Measurements from ENCODE around the gene ZGPAT. TPM values are rescaled to one million over a fixed set of nuclear protein-coding genes. Genes with fewer than 3 reads are reported as not detected.
"Not testable (repeated sequence)": the region's sequence is repeated elsewhere in the genome, so short reads cannot be mapped to it uniquely, and the experiment has no call there.

Gene ZGPAT
- total and polyA plus RNA-seq, 10 of the 15 experiments (the other 5 are each of a cell fraction or from before 2014, with no cell fraction given): 0.58 to 52.9 (median 18.0) TPM

- BruUV-seq (replicated peaks); H3K79me2 ChIP-seq (ENCODE audit: control insufficient read depth, insufficient read depth, low read length); H3K27me3 ChIP-seq (replicated peaks in 1 of 2; ENCODE audit: control insufficient read depth in 2 of 2, insufficient read depth in 2 of 2, low read length in 1 of 2); H2AFZ ChIP-seq (ENCODE audit: control insufficient read depth, low read depth, low read length); ATAC-seq; RAD21 ChIA-PET (ENCODE audit: unreplicated experiment); intact Hi-C loops (cut with micrococcal nuclease; ENCODE audit: unreplicated experiment); H3K27ac ChIP-seq (ENCODE audit: control insufficient read depth, insufficient read depth); H3K4me2 ChIP-seq (ENCODE audit: control insufficient read depth, insufficient read depth); DNase-seq (ENCODE audit: low read depth, low spot score); POLR2A ChIA-PET; H3K9me3 ChIP-seq (replicated peaks; ENCODE audit: control insufficient read depth, insufficient read depth, low read length); SMC1A ChIA-PET (ENCODE audit: uncharacterized antibody, unreplicated experiment); H3K4me3 ChIP-seq; H3K4me1 ChIP-seq (ENCODE audit: control insufficient read depth, insufficient read depth, low read length); H4K20me1 ChIP-seq (ENCODE audit: control insufficient read depth, insufficient read depth); H3K9ac ChIP-seq (ENCODE audit: control insufficient read depth, insufficient read depth, low read length); H3K36me3 ChIP-seq (ENCODE audit: control insufficient read depth in 2 of 2, insufficient read depth in 2 of 2, low read length in 1 of 2); in situ Hi-C loops (cut with MboI); FAIRE-seq: not testable (repeated sequence)
- WGBS (ENCODE audit: insufficient coverage, insufficient replicate concordance, low lambda C conversion rate, missing lambda C conversion rate): 83% methylated on average over 10 of the region's 23 CpGs
- CTCF ChIA-PET: interaction anchor here (2.2 kb wide), 1 partner anchor 10 kb away, joined by 7 read pairs; no protein-coding TSS in a partner anchor
Measured at GRCh38 chr20:63776875-63777274, 69.0 kb downstream of the ZGPAT start.

- CTCF ChIA-PET: interaction anchor here (2.2 kb wide), 1 partner anchor 9 kb away, joined by 7 read pairs; no protein-coding TSS in a partner anchor
Measured at GRCh38 chr20:63777614-63778013, 69.8 kb downstream of the ZGPAT start.

More at GRCh38 chr20:63777614-63778013, 69.8 kb downstream of the ZGPAT start:
- WGBS (ENCODE audit: insufficient coverage, insufficient replicate concordance, low lambda C conversion rate, missing lambda C conversion rate): 83% methylated on average over 13 of the region's 13 CpGs
- DNase-seq (ENCODE audit: low read depth, low spot score): no peak
- Histone ChIP-seq H2AFZ (ENCODE audit: control insufficient read depth, low read depth, low read length) (no peak overlapping the region), H4K20me1 (ENCODE audit: control insufficient read depth, insufficient read depth) (no peaks in the 10 kb centered on the region), H3K9me3 (replicated peaks; ENCODE audit: control insufficient read depth, insufficient read depth, low read length) (peaks cover 7% of the 10 kb centered on the region; the same call in 1 of the 3 replicates), H3K79me2 (ENCODE audit: control insufficient read depth, insufficient read depth, low read length) (no peaks in the 10 kb centered on the region), H3K4me1 (ENCODE audit: control insufficient read depth, insufficient read depth, low read length) (peaks cover 8% of the 10 kb centered on the region), H3K4me2 (ENCODE audit: control insufficient read depth, insufficient read depth) (no peak overlapping the region), H3K27me3 (replicated peaks in 1 of 2; ENCODE audit: control insufficient read depth in 2 of 2, insufficient read depth in 2 of 2, low read length in 1 of 2) (no peaks in the 10 kb centered on the region), H3K36me3 (ENCODE audit: control insufficient read depth in 2 of 2, insufficient read depth in 2 of 2, low read length in 1 of 2) (no peaks in the 10 kb centered on the region), H3K4me3 (no peak overlapping the region), H3K9ac (ENCODE audit: control insufficient read depth, insufficient read depth, low read length) (no peak overlapping the region), H3K27ac (ENCODE audit: control insufficient read depth, insufficient read depth) (no peak overlapping the region)
- ChIA-PET SMC1A (ENCODE audit: uncharacterized antibody, unreplicated experiment) (no interaction called here), RAD21 (ENCODE audit: unreplicated experiment) (no interaction called here), POLR2A (no interaction called here)
- no TSS peak for BruUV-seq (replicated peaks)
- intact Hi-C loops (cut with micrococcal nuclease; ENCODE audit: unreplicated experiment): no loop called here
- FAIRE-seq: no peak
- ATAC-seq: no peak
- TF ChIP-seq SREBF2 (IDR thresholded peaks at IDR 0.05; ENCODE audit: low read length): no peak
- in situ Hi-C loops (cut with MboI): no loop called here

All from GM12878 (cell line).